Endothelial cell of umbilical vein (primary cell): Measurements from ENCODE around the gene ABCF2.

ENCODE experiments used
- CTCF ChIP-seq, 2 donors: IDR thresholded peaks; 1 replicate in 1 of 2; 2 replicates in 1 of 2; pipeline ENCODE4 v1.5.1; 2011; ENCODE audit warnings: low read length in 2 of 2, mild to moderate bottlenecking in 2 of 2, moderate library complexity in 2 of 2, control low read depth in 1 of 2, inconsistent platforms in 1 of 2, low read depth in 1 of 2; ENCODE audit not compliant: insufficient read depth in 1 of 2; ENCODE audit errors: extremely low read depth in 1 of 2
- EZH2 ChIP-seq: IDR thresholded peaks from 2 replicates; pipeline ENCODE4 v1.6.1; 2012; ENCODE audit warnings: borderline replicate concordance, low read depth, mild to moderate bottlenecking, moderate library complexity, low read length, inconsistent platforms; ENCODE audit not compliant: severe bottlenecking
- GATA2 ChIP-seq: IDR thresholded peaks from 2 replicates; pipeline ENCODE4 v1.7.0; 2011; ENCODE audit warnings: low read depth, mild to moderate bottlenecking, moderate library complexity, mixed read lengths, low read length; ENCODE audit not compliant: insufficient read length, insufficient read depth
- POLR2A ChIP-seq: IDR thresholded peaks from 2 replicates; pipeline ENCODE4 v1.6.1; 2012; ENCODE audit warnings: low read depth, mild to moderate bottlenecking, control low read depth, low read length
- POLR2AphosphoS5 ChIP-seq: IDR thresholded peaks from 2 replicates; pipeline ENCODE4 v1.6.1; 2012; ENCODE audit warnings: low read depth, mild to moderate bottlenecking, control low read depth, low read length, moderate library complexity; ENCODE audit not compliant: insufficient read depth

- no peak for TF ChIP-seq CTCF (IDR thresholded peaks at IDR 0.05; ENCODE audit: extremely low read depth in 1 of 2, insufficient read depth in 1 of 2, low read depth in 1 of 2, low read length in 2 of 2)
- TF ChIP-seq POLR2A = no peak
- TF ChIP-seq EZH2 = no peak
- no peak for TF ChIP-seq GATA2
- no peak for TF ChIP-seq POLR2AphosphoS5
These were observed 3.3 kb downstream of the ABCF2 start for GRCh38 chr7:151223728-151224127.
